SK-N-SH treated with all-trans-retinoic acid at 6 μM for 48 hours (cell line): ENCODE data around the gene FAM118A.

ENCODE experiments used
- ATAC-seq: fragments of 200-7000 bp; cut with Tn5 transposase; 3 replicates; pipeline ENCODE4 v1.9.1; 2020; ENCODE audit warnings: mild to moderate bottlenecking, moderate library complexity
- ARNTL ChIP-seq: fragments of 450-650 bp; formaldehyde crosslinking; IDR thresholded peaks from 2 replicates; pipeline ENCODE4 v1.5.0; 2020; ENCODE audit warnings: low read depth, mild to moderate bottlenecking, moderate library complexity, borderline replicate concordance
- BACH2 ChIP-seq: fragments of 250-450 bp; sonication (Bioruptor Pico); IDR thresholded peaks from 2 replicates; pipeline ENCODE4 v1.9.0; 2021; ENCODE audit warnings: mild to moderate bottlenecking, borderline replicate concordance
- CSDC2 ChIP-seq: fragments of 250-450 bp; sonication (Bioruptor Pico); IDR thresholded peaks from 2 replicates; pipeline ENCODE4 v1.5.0; 2020; ENCODE audit warnings: mild to moderate bottlenecking, moderate library complexity
- CSRNP3 ChIP-seq: fragments of 250-450 bp; sonication (Bioruptor Pico); IDR thresholded peaks from 2 replicates; pipeline ENCODE4 v1.5.1; 2021; ENCODE audit warnings: mild to moderate bottlenecking, moderate library complexity
- ESRRG ChIP-seq: fragments of 250-450 bp; sonication (Bioruptor Pico); IDR thresholded peaks from 2 replicates; pipeline ENCODE4 v1.6.1; 2021; ENCODE audit warnings: mild to moderate bottlenecking
- ISL1 ChIP-seq: fragments of 250-450 bp; sonication (Bioruptor Pico); IDR thresholded peaks from 2 replicates; pipeline ENCODE4 v2.1.2; 2022; ENCODE audit warnings: mild to moderate bottlenecking, moderate library complexity
- OSR1 ChIP-seq: fragments of 250-450 bp; sonication (Bioruptor Pico); IDR thresholded peaks from 2 replicates; pipeline ENCODE4 v1.8.0; 2022; ENCODE audit warnings: moderate library complexity, mild to moderate bottlenecking, inconsistent platforms
- PATZ1 ChIP-seq: fragments of 250-450 bp; sonication (Bioruptor Pico); IDR thresholded peaks from 2 replicates; pipeline ENCODE4 v1.8.0; 2020; ENCODE audit warnings: mild to moderate bottlenecking, moderate library complexity, borderline replicate concordance
- POU6F1 ChIP-seq: fragments of 250-450 bp; sonication (Bioruptor Pico); IDR thresholded peaks from 2 replicates; pipeline ENCODE4 v1.8.0; 2021; ENCODE audit warnings: low read depth, mild to moderate bottlenecking, moderate library complexity, borderline replicate concordance
- PPARA ChIP-seq: fragments of 250-450 bp; sonication (Bioruptor Pico); IDR thresholded peaks from 2 replicates; pipeline ENCODE4 v1.5.0; 2020; ENCODE audit warnings: mild to moderate bottlenecking, borderline replicate concordance
- TCF4 ChIP-seq: fragments of 250-450 bp; sonication (Bioruptor Pico); IDR thresholded peaks from 2 replicates; pipeline ENCODE4 v1.8.0; 2021; ENCODE audit warnings: mild to moderate bottlenecking, moderate library complexity, borderline replicate concordance
- TOX ChIP-seq: fragments of 250-450 bp; sonication (Bioruptor Pico); IDR thresholded peaks from 2 replicates; pipeline ENCODE4 v1.8.0; 2021; ENCODE audit warnings: mild to moderate bottlenecking, moderate library complexity, borderline replicate concordance
- TSHZ2 ChIP-seq: fragments of 250-450 bp; sonication (Bioruptor Pico); IDR thresholded peaks from 2 replicates; pipeline ENCODE4 v1.5.0; 2020; ENCODE audit warnings: mild to moderate bottlenecking, moderate library complexity
- ZC3H10 ChIP-seq: fragments of 250-450 bp; sonication (Bioruptor Pico); IDR thresholded peaks from 2 replicates; pipeline ENCODE4 v1.5.1; 2021; ENCODE audit warnings: mild to moderate bottlenecking, moderate library complexity
- ZFP3 ChIP-seq: fragments of 250-450 bp; sonication (Bioruptor Pico); IDR thresholded peaks from 2 replicates; pipeline ENCODE4 v1.5.0; 2020; ENCODE audit warnings: mild to moderate bottlenecking, moderate library complexity
- ZFP30 ChIP-seq: fragments of 450-650 bp; formaldehyde crosslinking; IDR thresholded peaks from 2 replicates; pipeline ENCODE4 v1.5.0; 2022; ENCODE audit warnings: mild to moderate bottlenecking, moderate library complexity
- ZNF565 ChIP-seq: fragments of 450-650 bp; formaldehyde crosslinking; conservative IDR thresholded peaks from 2 replicates; pipeline ENCODE4 v1.5.0; 2020; ENCODE audit warnings: low read depth, mild to moderate bottlenecking, moderate library complexity
- ZNF70 ChIP-seq: fragments of 450-650 bp; formaldehyde crosslinking; IDR thresholded peaks from 2 replicates; pipeline ENCODE4 v1.5.0; 2020; ENCODE audit warnings: mild to moderate bottlenecking, moderate library complexity
- ZNF8 ChIP-seq: fragments of 450-650 bp; formaldehyde crosslinking; IDR thresholded peaks from 2 replicates; pipeline ENCODE4 v1.5.0; 2020; ENCODE audit warnings: mild to moderate bottlenecking, moderate library complexity

Gene FAM118A

GRCh38 chr22:45321827-45322226, 12.1 kb downstream of the FAM118A start:
- TF ChIP-seq TSHZ2 = no peak
- TF ChIP-seq ZNF8 (CRISPR knock-in tag) = no peak
- no peak for TF ChIP-seq ISL1 (CRISPR knock-in tag)
- no peak for TF ChIP-seq POU6F1
- no peak for TF ChIP-seq PPARA (CRISPR knock-in tag)
- TF ChIP-seq ZFP30 (CRISPR knock-in tag) = no peak
- no peak for TF ChIP-seq ZNF70 (CRISPR knock-in tag)
- no peak for TF ChIP-seq ZFP3 (CRISPR knock-in tag)
- no peak for TF ChIP-seq CSRNP3
- no peak for TF ChIP-seq TOX (CRISPR knock-in tag)
- no peak for TF ChIP-seq ARNTL (CRISPR knock-in tag)
- no peak for TF ChIP-seq OSR1 (CRISPR knock-in tag)
- no peak for TF ChIP-seq ZNF565 (CRISPR knock-in tag)
- TF ChIP-seq ZC3H10 (CRISPR knock-in tag) = no peak

GRCh38 chr22:45322873-45323525, 13.3 kb downstream of the FAM118A start:
- no peak for TF ChIP-seq ZNF8 (CRISPR knock-in tag)
- TF ChIP-seq ARNTL (CRISPR knock-in tag) = no peak
- no peak for TF ChIP-seq TSHZ2
- TF ChIP-seq CSDC2 (CRISPR knock-in tag) = no peak
- no peak for TF ChIP-seq ESRRG (CRISPR knock-in tag)
- no peak for TF ChIP-seq TCF4 (CRISPR knock-in tag)
- no peak for TF ChIP-seq ZFP30 (CRISPR knock-in tag)
- TF ChIP-seq OSR1 (CRISPR knock-in tag) = no peak
- TF ChIP-seq ZNF565 (CRISPR knock-in tag) = no peak
- ATAC-seq = no peak

More at GRCh38 chr22:45321827-45322226, 12.1 kb downstream of the FAM118A start:
- ATAC-seq = no peak

- TF ChIP-seq CSRNP3 (no peak), ESRRG (CRISPR knock-in tag) (no peak), ZNF70 (CRISPR knock-in tag) (no peak), PATZ1 (CRISPR knock-in tag) (no peak), BACH2 (CRISPR knock-in tag) (no peak), TCF4 (CRISPR knock-in tag) (no peak), TSHZ2 (no peak), OSR1 (CRISPR knock-in tag) (no peak)
- no peak for ATAC-seq
Observed at GRCh38 chr22:45323695-45324094, 14.0 kb downstream of the FAM118A start.
